Vagina (tissue), 2 donors: Measurements from ENCODE around the gene PANK4.

Source experiments
- CTCF ChIP-seq, 3 experiments: fragments of 450-650 bp in 2 of 3; fragments of 200-600 bp in 1 of 3; sonication (generic) in 1 of 3; IDR thresholded peaks; one replicate each; pipeline ENCODE4 v1.5.1; 2017 to 2019; ENCODE audit warnings: antibody characterized with exemption in 3 of 3, mild to moderate bottlenecking in 2 of 3, moderate library complexity in 2 of 3
- POLR2A ChIP-seq, 2 donors: fragments of 450-650 bp; IDR thresholded peaks; one replicate each; pipeline ENCODE4 v1.6.1; 2017; ENCODE audit warnings: antibody characterized with exemption in 2 of 2, mild to moderate bottlenecking in 2 of 2, moderate library complexity in 2 of 2

- TF ChIP-seq POLR2A (IDR thresholded peaks at IDR 0.05) (no peak), CTCF (IDR thresholded peaks at IDR 0.05) (no peak)
Measured at GRCh38 chr1:2518528-2518927, 7.9 kb downstream of the PANK4 start.
